K562 (cell line): ENCODE measurements around the gene MTHFD2. TPM values are rescaled to one million over a fixed set of nuclear protein-coding genes. Genes with fewer than 3 reads are reported as not detected.

Source experiments
- DNMT1 ChIP-seq: fragments of 450-650 bp; IDR thresholded peaks from 2 replicates; pipeline ENCODE4 v1.6.1; 2016; ENCODE audit warnings: antibody characterized with exemption, mild to moderate bottlenecking
- FOXJ2 ChIP-seq: fragments of 200-800 bp; sonication (Bioruptor generic); IDR thresholded peaks from 2 replicates; pipeline ENCODE4 v1.6.1; 2016; ENCODE audit warnings: missing genetic modification characterization, missing compliant biosample characterization
- KDM1A ChIP-seq, 2 experiments: fragments of 450-650 bp; IDR thresholded peaks; 2 replicates each; pipeline ENCODE4 v1.6.1; 2016; ENCODE audit warnings: mild to moderate bottlenecking in 2 of 2
- MAFF ChIP-seq: IDR thresholded peaks from 2 replicates; pipeline ENCODE4 v1.6.1; 2012; ENCODE audit warnings: low read length, improper control_type of control experiment
- NFE2L1 ChIP-seq: fragments of 450-650 bp; IDR thresholded peaks from 2 replicates; pipeline ENCODE4 v1.6.1; 2016; ENCODE audit warnings: missing genetic modification characterization, low read depth, mild to moderate bottlenecking, missing compliant biosample characterization, moderate library complexity, borderline replicate concordance
- PTRF ChIP-seq: fragments of 450-650 bp; IDR thresholded peaks from 2 replicates; pipeline ENCODE4 v1.6.1; 2016; ENCODE audit warnings: mild to moderate bottlenecking, missing genetic modification characterization, missing compliant biosample characterization
- TFAP4 ChIP-seq: sonication (generic); formaldehyde crosslinking; IDR thresholded peaks from 2 replicates; pipeline ENCODE4 v1.8.0; 2022; ENCODE audit warnings: missing genetic modification reagents, mild to moderate bottlenecking, moderate library complexity, borderline replicate concordance
- ZBTB34 ChIP-seq: fragments of 250-450 bp; sonication (Bioruptor Pico); IDR thresholded peaks from 2 replicates; pipeline ENCODE4 v1.8.0; 2021; ENCODE audit warnings: mild to moderate bottlenecking, moderate library complexity
- ZNF277 ChIP-seq: fragments of 250-450 bp; sonication (Bioruptor Pico); IDR thresholded peaks from 2 replicates; pipeline ENCODE4 v1.8.0; 2022; ENCODE audit warnings: inconsistent platforms, mild to moderate bottlenecking, moderate library complexity, borderline replicate concordance
- ZNF41 ChIP-seq: fragments of 250-450 bp; sonication (Bioruptor Pico); conservative IDR thresholded peaks from 2 replicates; pipeline ENCODE4 v1.4.0; 2020; ENCODE audit warnings: mild to moderate bottlenecking
- ZNF609 ChIP-seq: sonication (generic); formaldehyde crosslinking; IDR thresholded peaks from 2 replicates; pipeline ENCODE4 v1.8.1; 2023; ENCODE audit warnings: missing genetic modification reagents, mild to moderate bottlenecking, borderline replicate concordance
- polyA plus RNA-seq, 8 experiments: library from polyadenylated mRNA; depleted of rRNA in 4 of 8; stranded (reverse) in 5 of 8; unstranded in 3 of 8; fragments of >200 nt; fragmentation: Nextera tagmentation in 2 of 8; fragmentation: Illumina TruSeq in 1 of 8; extraction: Ambion mirVana in 2 of 8; extraction: Trizol in 1 of 8; gene quantifications; 2 replicates each; pipeline versions ENCODE4 v1.2.1 to v1.2.3, GENCODE V29; 2011 to 2014; ENCODE audit warnings: inconsistent platforms in 1 of 8, missing spikeins in 1 of 8
- total RNA-seq, 7 experiments: library from RNA; depleted of rRNA in 6 of 7; stranded (reverse); fragments of >200 nt in 6 of 7; fragmentation: Illumina TruSeq in 2 of 7; extraction: Trizol in 2 of 7; gene quantifications; 2 replicates each; pipeline versions ENCODE4 v1.2.1 to v1.2.3, GENCODE V29; 2011 to 2021; ENCODE audit warnings: low replicate concordance in 1 of 7
- TF ChIP-seq, protein P1 (sequence below): fragments of 250-450 bp; sonication (Bioruptor Pico); IDR thresholded peaks from 2 replicates; pipeline ENCODE4 v1.5.0; 2020; ENCODE audit warnings: mild to moderate bottlenecking, borderline replicate concordance
- TF ChIP-seq, protein P2 (sequence below): fragments of 250-450 bp; sonication (Bioruptor Pico); IDR thresholded peaks from 2 replicates; pipeline ENCODE4 v1.4.0; 2020; ENCODE audit warnings: borderline replicate concordance

Gene MTHFD2
- total and polyA plus RNA-seq, 9 of the 15 experiments (the other 6 are each of a cell fraction or from before 2014, with no cell fraction given), result 113 to 520 (median 234) TPM

DNA sequence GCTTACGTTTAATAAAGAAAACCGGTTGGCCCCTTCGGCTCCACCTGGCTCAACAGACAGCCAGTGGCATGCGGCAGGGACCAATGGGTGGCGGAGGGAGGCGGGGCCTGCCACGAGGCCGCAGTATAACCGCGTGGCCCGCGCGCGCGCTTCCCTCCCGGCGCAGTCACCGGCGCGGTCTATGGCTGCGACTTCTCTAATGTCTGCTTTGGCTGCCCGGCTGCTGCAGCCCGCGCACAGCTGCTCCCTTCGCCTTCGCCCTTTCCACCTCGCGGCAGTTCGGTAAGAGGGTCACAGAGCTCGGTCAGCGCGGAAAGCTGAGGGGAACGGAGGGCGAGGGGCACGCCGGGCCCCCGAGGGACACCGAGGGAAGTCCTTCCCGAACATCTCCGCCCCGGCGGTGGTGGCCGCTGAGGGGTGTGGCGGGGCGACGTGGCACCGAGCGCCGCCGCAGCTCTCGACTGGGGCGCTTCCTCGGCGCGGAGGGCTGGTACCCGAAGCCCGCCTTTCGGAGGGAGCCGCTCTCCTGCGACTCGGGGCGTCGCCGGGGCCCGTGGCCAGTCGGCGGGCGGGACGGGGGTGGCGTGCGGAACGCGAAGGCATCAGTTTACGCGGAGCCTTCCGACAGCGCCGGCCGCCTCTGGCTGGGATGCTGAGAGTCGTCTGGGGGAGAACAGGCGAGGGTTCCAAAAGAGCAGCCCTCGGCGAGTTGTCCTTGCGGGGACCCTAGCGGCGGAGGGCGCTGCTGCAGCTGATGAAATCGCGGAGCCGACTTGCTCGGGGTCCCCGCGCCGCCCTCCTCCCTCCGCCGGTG, at the start of gene MTHFD2 (continued):
- no peak for TF ChIP-seq PTRF
- peak; percentile 91 for TF ChIP-seq TFAP4 (CRISPR knock-in tag)
- TF ChIP-seq ZNF41 (CRISPR knock-in tag), result no peak
- TF ChIP-seq DNMT1, result no peak
- TF ChIP-seq FOXJ2 (tag), result 0 out of 2 replicates have a peak, but pooled peaks have one; percentile 43
- no peak for TF ChIP-seq KDM1A (IDR thresholded peaks at IDR 0.05)
- TF ChIP-seq, protein P1, sequence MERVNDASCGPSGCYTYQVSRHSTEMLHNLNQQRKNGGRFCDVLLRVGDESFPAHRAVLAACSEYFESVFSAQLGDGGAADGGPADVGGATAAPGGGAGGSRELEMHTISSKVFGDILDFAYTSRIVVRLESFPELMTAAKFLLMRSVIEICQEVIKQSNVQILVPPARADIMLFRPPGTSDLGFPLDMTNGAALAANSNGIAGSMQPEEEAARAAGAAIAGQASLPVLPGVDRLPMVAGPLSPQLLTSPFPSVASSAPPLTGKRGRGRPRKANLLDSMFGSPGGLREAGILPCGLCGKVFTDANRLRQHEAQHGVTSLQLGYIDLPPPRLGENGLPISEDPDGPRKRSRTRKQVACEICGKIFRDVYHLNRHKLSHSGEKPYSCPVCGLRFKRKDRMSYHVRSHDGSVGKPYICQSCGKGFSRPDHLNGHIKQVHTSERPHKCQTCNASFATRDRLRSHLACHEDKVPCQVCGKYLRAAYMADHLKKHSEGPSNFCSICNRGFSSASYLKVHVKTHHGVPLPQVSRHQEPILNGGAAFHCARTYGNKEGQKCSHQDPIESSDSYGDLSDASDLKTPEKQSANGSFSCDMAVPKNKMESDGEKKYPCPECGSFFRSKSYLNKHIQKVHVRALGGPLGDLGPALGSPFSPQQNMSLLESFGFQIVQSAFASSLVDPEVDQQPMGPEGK, result 0 out of 2 replicates have a peak, but pooled peaks have one; percentile 32
- TF ChIP-seq NFE2L1 (tag), result no peak
- TF ChIP-seq ZBTB34 (CRISPR knock-in tag), result no peak
- no peak for TF ChIP-seq ZNF609 (CRISPR knock-in tag)
- TF ChIP-seq, protein P2, sequence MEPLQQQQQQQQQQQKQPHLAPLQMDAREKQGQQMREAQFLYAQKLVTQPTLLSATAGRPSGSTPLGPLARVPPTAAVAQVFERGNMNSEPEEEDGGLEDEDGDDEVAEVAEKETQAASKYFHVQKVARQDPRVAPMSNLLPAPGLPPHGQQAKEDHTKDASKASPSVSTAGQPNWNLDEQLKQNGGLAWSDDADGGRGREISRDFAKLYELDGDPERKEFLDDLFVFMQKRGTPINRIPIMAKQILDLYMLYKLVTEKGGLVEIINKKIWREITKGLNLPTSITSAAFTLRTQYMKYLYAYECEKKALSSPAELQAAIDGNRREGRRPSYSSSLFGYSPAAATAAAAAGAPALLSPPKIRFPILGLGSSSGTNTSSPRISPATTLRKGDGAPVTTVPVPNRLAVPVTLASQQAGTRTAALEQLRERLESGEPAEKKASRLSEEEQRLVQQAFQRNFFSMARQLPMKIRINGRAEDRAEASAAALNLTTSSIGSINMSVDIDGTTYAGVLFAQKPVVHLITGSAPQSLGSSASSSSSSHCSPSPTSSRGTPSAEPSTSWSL (CRISPR knock-in tag), result 0 out of 2 replicates have a peak, but pooled peaks have one; percentile 12
- no peak for TF ChIP-seq MAFF
- TF ChIP-seq ZNF277, result no peak
